ENCODE measurements around the gene TRIM8.

TRIM8 gene

GRCh38 chr10:102653060-102653459, 8.8 kb downstream of the TRIM8 start:
- Histone ChIP-seq H3K4me1 (ENCODE audit: control insufficient read depth in 1 of 2, insufficient read depth in 2 of 2, low read length in 2 of 2) (peaks cover 41 to 62% of the 10 kb centered on the region in 2 donors), H3K36me3 (ENCODE audit: control insufficient read depth in 1 of 2, insufficient read depth in 2 of 2, low read length in 2 of 2) (peaks cover 35 to 52% of the 10 kb centered on the region in 2 donors), H3K4me3 (ENCODE audit: low read depth in 1 of 2, low read length in 2 of 2) (no peak overlapping the region), H3K27me3 (ENCODE audit: low read depth, low read length) (no peaks in the 10 kb centered on the region), H3K9me3 (ENCODE audit: control insufficient read depth in 1 of 2, low read length in 2 of 2) (no peaks in the 10 kb centered on the region), H3K27ac (ENCODE audit: low read length) (no peak overlapping the region)

- Histone ChIP-seq H3K4me3 (ENCODE audit: low read depth in 1 of 2, low read length in 2 of 2) (no peak overlapping the region), H3K4me1 (ENCODE audit: control insufficient read depth in 1 of 2, insufficient read depth in 2 of 2, low read length in 2 of 2) (peaks cover 27 to 47% of the 10 kb centered on the region in 2 donors), H3K9me3 (ENCODE audit: control insufficient read depth in 1 of 2, low read length in 2 of 2) (no peaks in the 10 kb centered on the region), H3K36me3 (ENCODE audit: control insufficient read depth in 1 of 2, insufficient read depth in 2 of 2, low read length in 2 of 2) (peaks cover 36 to 63% of the 10 kb centered on the region in 2 donors), H3K27ac (ENCODE audit: low read length) (no peak overlapping the region), H3K27me3 (ENCODE audit: low read depth, low read length) (no peaks in the 10 kb centered on the region)
These were observed 10.3 kb downstream of the TRIM8 start for GRCh38 chr10:102654566-102654965.

- Histone ChIP-seq H3K4me1 (ENCODE audit: control insufficient read depth in 1 of 2, insufficient read depth in 2 of 2, low read length in 2 of 2) (peaks cover 24 to 43% of the 10 kb centered on the region in 2 donors), H3K27ac (ENCODE audit: low read length) (no peak overlapping the region), H3K9me3 (ENCODE audit: control insufficient read depth in 1 of 2, low read length in 2 of 2) (no peaks in the 10 kb centered on the region), H3K4me3 (ENCODE audit: low read depth in 1 of 2, low read length in 2 of 2) (no peak overlapping the region), H3K27me3 (ENCODE audit: low read depth, low read length) (no peaks in the 10 kb centered on the region), H3K36me3 (ENCODE audit: control insufficient read depth in 1 of 2, insufficient read depth in 2 of 2, low read length in 2 of 2) (peaks cover 36 to 63% of the 10 kb centered on the region in 2 donors)
These were observed 10.7 kb downstream of the TRIM8 start for GRCh38 chr10:102654969-102655368.

GRCh38 chr10:102656026-102656425, 11.7 kb downstream of the TRIM8 start:
- no peak overlapping the region for H3K4me3 ChIP-seq (ENCODE audit: low read depth in 1 of 2, low read length in 2 of 2)
- no peak overlapping the region for H3K27ac ChIP-seq (ENCODE audit: low read length)
- peaks cover 19 to 41% of the 10 kb centered on the region in 2 donors for H3K4me1 ChIP-seq (ENCODE audit: control insufficient read depth in 1 of 2, insufficient read depth in 2 of 2, low read length in 2 of 2)
- H3K9me3 ChIP-seq (ENCODE audit: control insufficient read depth in 1 of 2, low read length in 2 of 2): no peaks in the 10 kb centered on the region
- H3K27me3 ChIP-seq (ENCODE audit: low read depth, low read length): no peaks in the 10 kb centered on the region
- H3K36me3 ChIP-seq (ENCODE audit: control insufficient read depth in 1 of 2, insufficient read depth in 2 of 2, low read length in 2 of 2): peaks cover 36 to 63% of the 10 kb centered on the region in 2 donors

- no peak overlapping the region for H3K4me3 ChIP-seq (ENCODE audit: low read depth in 1 of 2, low read length in 2 of 2)
- no peaks in the 10 kb centered on the region for H3K27me3 ChIP-seq (ENCODE audit: low read depth, low read length)
- H3K9me3 ChIP-seq (ENCODE audit: control insufficient read depth in 1 of 2, low read length in 2 of 2): no peaks in the 10 kb centered on the region
- H3K36me3 ChIP-seq (ENCODE audit: control insufficient read depth in 1 of 2, insufficient read depth in 2 of 2, low read length in 2 of 2): peaks cover 36 to 63% of the 10 kb centered on the region in 2 donors
- no peak overlapping the region for H3K27ac ChIP-seq (ENCODE audit: low read length)
- H3K4me1 ChIP-seq (ENCODE audit: control insufficient read depth in 1 of 2, insufficient read depth in 2 of 2, low read length in 2 of 2): peaks cover 15 to 38% of the 10 kb centered on the region in 2 donors
These were observed 12.6 kb downstream of the TRIM8 start for GRCh38 chr10:102656791-102657371.

- no peaks in the 10 kb centered on the region for H3K9me3 ChIP-seq (ENCODE audit: control insufficient read depth in 1 of 2, low read length in 2 of 2)
- peaks cover 9 to 32% of the 10 kb centered on the region in 2 donors for H3K4me1 ChIP-seq (ENCODE audit: control insufficient read depth in 1 of 2, insufficient read depth in 2 of 2, low read length in 2 of 2)
These were observed 13.2 kb downstream of the TRIM8 start for GRCh38 chr10:102657451-102657850.

GRCh38 chr10:102657984-102658724, 13.9 kb downstream of the TRIM8 start:
- Histone ChIP-seq H3K27ac (ENCODE audit: low read length) (peak overlapping the region; percentile 23), H3K36me3 (ENCODE audit: control insufficient read depth in 1 of 2, insufficient read depth in 2 of 2, low read length in 2 of 2) (peaks cover 34 to 56% of the 10 kb centered on the region in 2 donors), H3K27me3 (ENCODE audit: low read depth, low read length) (no peaks in the 10 kb centered on the region), H3K4me1 (ENCODE audit: control insufficient read depth in 1 of 2, insufficient read depth in 2 of 2, low read length in 2 of 2) (peaks cover 8 to 27% of the 10 kb centered on the region in 2 donors), H3K9me3 (ENCODE audit: control insufficient read depth in 1 of 2, low read length in 2 of 2) (no peaks in the 10 kb centered on the region), H3K4me3 (ENCODE audit: low read depth in 1 of 2, low read length in 2 of 2) (no peak overlapping the region)

More at GRCh38 chr10:102657451-102657850, 13.2 kb downstream of the TRIM8 start:
- no peak overlapping the region for H3K27ac ChIP-seq (ENCODE audit: low read length)
- H3K4me3 ChIP-seq (ENCODE audit: low read depth in 1 of 2, low read length in 2 of 2): no peak overlapping the region
- H3K36me3 ChIP-seq (ENCODE audit: control insufficient read depth in 1 of 2, insufficient read depth in 2 of 2, low read length in 2 of 2): peaks cover 36 to 60% of the 10 kb centered on the region in 2 donors
- H3K27me3 ChIP-seq (ENCODE audit: low read depth, low read length): no peaks in the 10 kb centered on the region

- Histone ChIP-seq H3K27ac (ENCODE audit: low read length) (peak overlapping the region; percentile 23), H3K4me3 (ENCODE audit: low read depth in 1 of 2, low read length in 2 of 2) (no peak overlapping the region), H3K4me1 (ENCODE audit: control insufficient read depth in 1 of 2, insufficient read depth in 2 of 2, low read length in 2 of 2) (peaks cover 8 to 23% of the 10 kb centered on the region in 2 donors), H3K27me3 (ENCODE audit: low read depth, low read length) (no peaks in the 10 kb centered on the region), H3K36me3 (ENCODE audit: control insufficient read depth in 1 of 2, insufficient read depth in 2 of 2, low read length in 2 of 2) (peaks cover 28 to 49% of the 10 kb centered on the region in 2 donors), H3K9me3 (ENCODE audit: control insufficient read depth in 1 of 2, low read length in 2 of 2) (no peaks in the 10 kb centered on the region)
These were observed 14.5 kb downstream of the TRIM8 start for GRCh38 chr10:102658802-102659201.

GRCh38 chr10:102660888-102661657, 16.8 kb downstream of the TRIM8 start:
- H3K27ac ChIP-seq (ENCODE audit: low read length): no peak overlapping the region
- peaks cover 8 to 22% of the 10 kb centered on the region in 2 donors for H3K4me1 ChIP-seq (ENCODE audit: control insufficient read depth in 1 of 2, insufficient read depth in 2 of 2, low read length in 2 of 2)
- peak overlapping the region in 1 of 2 donors; percentile 3 for H3K4me3 ChIP-seq (ENCODE audit: low read depth in 1 of 2, low read length in 2 of 2)
- H3K36me3 ChIP-seq (ENCODE audit: control insufficient read depth in 1 of 2, insufficient read depth in 2 of 2, low read length in 2 of 2): peaks cover 10 to 29% of the 10 kb centered on the region in 2 donors
- no peaks in the 10 kb centered on the region for H3K27me3 ChIP-seq (ENCODE audit: low read depth, low read length)
- H3K9me3 ChIP-seq (ENCODE audit: control insufficient read depth in 1 of 2, low read length in 2 of 2): no peaks in the 10 kb centered on the region

GRCh38 chr10:102661658-102662028, 17.4 kb downstream of the TRIM8 start:
- H3K4me3 ChIP-seq (ENCODE audit: low read depth in 1 of 2, low read length in 2 of 2): no peak overlapping the region
- H3K4me1 ChIP-seq (ENCODE audit: control insufficient read depth in 1 of 2, insufficient read depth in 2 of 2, low read length in 2 of 2): peaks cover 8 to 22% of the 10 kb centered on the region in 2 donors
- H3K27ac ChIP-seq (ENCODE audit: low read length): no peak overlapping the region
- peaks cover 6 to 23% of the 10 kb centered on the region in 2 donors for H3K36me3 ChIP-seq (ENCODE audit: control insufficient read depth in 1 of 2, insufficient read depth in 2 of 2, low read length in 2 of 2)
- H3K27me3 ChIP-seq (ENCODE audit: low read depth, low read length): no peaks in the 10 kb centered on the region
- no peaks in the 10 kb centered on the region for H3K9me3 ChIP-seq (ENCODE audit: control insufficient read depth in 1 of 2, low read length in 2 of 2)

- no peak overlapping the region for H3K27ac ChIP-seq (ENCODE audit: low read length)
- peaks cover 6% of the 10 kb centered on the region in 2 donors for H3K4me1 ChIP-seq (ENCODE audit: control insufficient read depth in 1 of 2, insufficient read depth in 2 of 2, low read length in 2 of 2)
- H3K36me3 ChIP-seq (ENCODE audit: control insufficient read depth in 1 of 2, insufficient read depth in 2 of 2, low read length in 2 of 2): no peaks in the 10 kb centered on the region
- H3K4me3 ChIP-seq (ENCODE audit: low read depth in 1 of 2, low read length in 2 of 2): no peak overlapping the region
- H3K9me3 ChIP-seq (ENCODE audit: control insufficient read depth in 1 of 2, low read length in 2 of 2): no peaks in the 10 kb centered on the region
- H3K27me3 ChIP-seq (ENCODE audit: low read depth, low read length): no peaks in the 10 kb centered on the region
These were observed 21.7 kb downstream of the TRIM8 start for GRCh38 chr10:102665904-102666509.
